Islet precursor cell (in vitro differentiated cells): ENCODE results near the gene ZNF383.
"Not testable (repeated sequence)": the region's sequence is repeated elsewhere in the genome, so short reads cannot be mapped to it uniquely, and the experiment has no call there.

ENCODE experiments used
- DNase-seq: peaks from one replicate; pipeline ENCODE4 v3.0.0-alpha.2; 2018

Gene ZNF383

DNA sequence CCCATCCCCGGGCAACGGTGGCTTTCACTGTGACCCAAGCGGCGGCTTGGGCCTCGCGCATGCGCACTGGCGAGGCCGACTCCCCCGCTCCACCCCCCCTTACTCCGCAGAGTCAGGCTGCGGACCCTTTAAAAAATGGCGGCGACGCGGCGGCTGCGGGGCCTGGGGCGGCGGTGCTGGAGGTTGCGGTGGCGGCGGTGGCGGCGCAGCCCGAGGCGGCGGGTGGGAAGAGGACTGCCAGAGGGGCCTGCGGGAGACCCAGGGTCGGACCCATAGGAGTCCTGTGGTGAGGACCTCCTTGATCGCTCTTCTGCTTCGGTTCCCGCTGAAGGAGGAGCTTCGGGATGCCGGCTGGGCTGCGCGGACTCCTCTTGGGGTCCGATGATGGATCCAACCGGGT lies 76.2 kb downstream of the ZNF383 start:
- not testable (repeated sequence) for DNase-seq
